Measurements from ENCODE around the gene KLHL15. TPM values are rescaled to one million over a fixed set of nuclear protein-coding genes. Genes with fewer than 3 reads are reported as not detected.
"Not testable (repeated sequence)": the region's sequence is repeated elsewhere in the genome, so short reads cannot be mapped to it uniquely, and the experiment has no call there.

Gene KLHL15
- total RNA-seq, 6 donors from 2014 or later, result 3.4 to 13.5 (median 5.7) TPM

DNA sequence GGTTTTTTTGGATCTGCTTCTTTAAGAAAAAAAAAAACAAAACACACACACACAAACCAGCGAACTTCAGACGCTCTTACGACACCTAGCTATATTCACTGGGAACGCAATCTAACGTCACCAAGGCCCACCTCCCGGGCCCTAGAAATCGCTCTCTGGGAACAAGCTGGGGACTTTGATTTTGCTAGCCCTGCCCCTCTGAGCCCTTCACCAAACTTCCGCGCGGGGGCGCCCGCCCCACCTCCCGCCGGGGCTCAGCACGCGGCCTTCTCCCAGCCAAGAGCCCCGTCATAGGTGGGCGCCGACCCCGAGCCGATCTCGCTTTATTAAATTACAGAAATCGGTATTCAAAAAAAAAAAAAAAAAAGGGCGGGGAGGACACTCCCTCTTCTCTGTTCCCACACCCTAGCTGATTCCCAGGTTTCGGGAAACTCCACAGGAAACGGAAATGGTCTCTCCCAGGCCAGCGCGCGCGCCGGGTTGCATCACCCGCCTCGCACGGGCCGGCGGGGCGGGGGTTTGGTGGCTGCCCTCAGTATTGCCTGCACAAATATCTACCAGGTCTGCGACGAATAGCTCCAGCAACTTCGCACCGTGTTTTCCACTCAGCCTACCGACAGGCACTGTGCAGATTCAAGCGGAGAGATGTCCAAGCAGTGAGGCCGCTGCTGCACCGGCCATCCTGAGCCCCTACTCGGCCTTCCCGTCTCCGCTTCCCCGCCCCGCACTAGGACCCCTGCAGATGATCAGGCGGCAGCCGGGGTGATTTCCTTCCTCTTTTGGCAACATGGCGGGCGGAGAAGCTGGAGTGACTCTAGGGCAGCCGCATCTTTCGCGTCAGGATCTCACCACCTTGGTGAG is 27.4 kb upstream of the KLHL15 start, which contains the start of gene EIF2S3:
Gene EIF2S3, plus strand, starts transcription at position 775 of the 861 bp plus-strand sequence. Its CDS starts 13 bp downstream, at position 788.
- TF ChIP-seq POLR2A (IDR thresholded peaks at IDR 0.05), result peak in 2 of 4 donors; percentile 50 to 61
- TF ChIP-seq, protein P1, sequence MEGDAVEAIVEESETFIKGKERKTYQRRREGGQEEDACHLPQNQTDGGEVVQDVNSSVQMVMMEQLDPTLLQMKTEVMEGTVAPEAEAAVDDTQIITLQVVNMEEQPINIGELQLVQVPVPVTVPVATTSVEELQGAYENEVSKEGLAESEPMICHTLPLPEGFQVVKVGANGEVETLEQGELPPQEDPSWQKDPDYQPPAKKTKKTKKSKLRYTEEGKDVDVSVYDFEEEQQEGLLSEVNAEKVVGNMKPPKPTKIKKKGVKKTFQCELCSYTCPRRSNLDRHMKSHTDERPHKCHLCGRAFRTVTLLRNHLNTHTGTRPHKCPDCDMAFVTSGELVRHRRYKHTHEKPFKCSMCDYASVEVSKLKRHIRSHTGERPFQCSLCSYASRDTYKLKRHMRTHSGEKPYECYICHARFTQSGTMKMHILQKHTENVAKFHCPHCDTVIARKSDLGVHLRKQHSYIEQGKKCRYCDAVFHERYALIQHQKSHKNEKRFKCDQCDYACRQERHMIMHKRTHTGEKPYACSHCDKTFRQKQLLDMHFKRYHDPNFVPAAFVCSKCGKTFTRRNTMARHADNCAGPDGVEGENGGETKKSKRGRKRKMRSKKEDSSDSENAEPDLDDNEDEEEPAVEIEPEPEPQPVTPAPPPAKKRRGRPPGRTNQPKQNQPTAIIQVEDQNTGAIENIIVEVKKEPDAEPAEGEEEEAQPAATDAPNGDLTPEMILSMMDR (IDR thresholded peaks at IDR 0.05), result peak; percentile 42 to 87 (median 58)
- peak in 2 of 4 donors; percentile 59 to 78 for TF ChIP-seq EP300 (IDR thresholded peaks at IDR 0.05)
- peak; percentile 76 for TF ChIP-seq POLR2AphosphoS5 (IDR thresholded peaks at IDR 0.05)
- DNase-seq (peak; percentile 90 to 96), ATAC-seq (ENCODE audit: low FRiP score in 2 of 2) (peak; percentile 98)
- Histone ChIP-seq H3K4me3 (peak within 1 kb of the TSS in 3 of 4 donors; percentile 75 to 92 (median 75)), H3K27ac (peak within 1 kb of the TSS; percentile 90 to 93 (median 91)), H3K9me3 (no peaks in the 10 kb centered on the region), H3K27me3 (no peaks in the 10 kb centered on the region), H3K36me3 (peaks cover 0 to 27% (median 9%) of the 10 kb centered on the region in 4 donors), H3K4me1 (peaks cover 0 to 7% (median 4%) of the 10 kb centered on the region in 4 donors)
- WGBS, 2 donors, result 0 to 1% methylated on average over 9 to 53 of the region's 57 CpGs

DNA sequence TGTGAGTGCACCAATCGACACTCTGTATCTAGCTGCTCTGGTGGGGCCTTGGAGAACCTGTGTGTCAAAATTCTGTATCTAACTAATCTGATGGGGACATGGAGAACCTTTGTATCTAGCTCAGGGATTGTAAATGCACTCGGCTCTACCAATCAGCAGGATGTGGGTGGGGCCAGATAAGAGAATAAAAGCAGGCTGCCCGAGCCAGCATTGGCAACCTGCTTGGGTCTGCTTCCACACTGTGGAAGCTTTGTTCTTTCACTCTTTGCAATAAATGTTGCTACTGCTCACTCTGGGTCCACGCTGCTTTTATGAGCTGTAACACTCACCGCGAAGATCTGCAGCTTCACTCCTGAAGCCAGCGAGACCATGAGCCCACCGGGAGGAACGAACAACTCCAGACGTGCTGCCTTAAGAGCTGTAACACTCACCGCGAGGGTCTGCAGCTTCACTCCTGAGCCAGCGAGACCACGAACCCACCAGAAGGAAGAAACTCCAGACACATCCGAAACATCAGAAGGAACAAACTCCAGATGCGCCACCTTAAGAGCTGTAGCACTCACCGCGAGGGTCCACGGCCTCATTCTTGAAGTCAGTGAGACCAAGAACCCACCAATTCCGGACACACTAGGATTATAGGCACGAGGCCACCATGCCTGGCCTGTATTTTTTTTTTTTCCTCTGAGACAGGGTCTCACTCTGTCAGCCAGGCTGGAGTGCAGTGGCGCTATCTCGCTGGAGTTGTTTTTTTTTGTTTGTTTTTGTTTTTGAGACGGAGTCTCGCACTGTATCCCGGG is 23.7 kb upstream of the KLHL15 start:
- H3K4me1 ChIP-seq; H3K27me3 ChIP-seq; H3K9me3 ChIP-seq; H3K4me3 ChIP-seq; H3K36me3 ChIP-seq; DNase-seq; H3K27ac ChIP-seq; ATAC-seq (ENCODE audit: low FRiP score in 2 of 2): not testable (repeated sequence)
- 79 to 83% methylated on average over 10 to 26 of the region's 26 CpGs for WGBS, 2 donors

DNA sequence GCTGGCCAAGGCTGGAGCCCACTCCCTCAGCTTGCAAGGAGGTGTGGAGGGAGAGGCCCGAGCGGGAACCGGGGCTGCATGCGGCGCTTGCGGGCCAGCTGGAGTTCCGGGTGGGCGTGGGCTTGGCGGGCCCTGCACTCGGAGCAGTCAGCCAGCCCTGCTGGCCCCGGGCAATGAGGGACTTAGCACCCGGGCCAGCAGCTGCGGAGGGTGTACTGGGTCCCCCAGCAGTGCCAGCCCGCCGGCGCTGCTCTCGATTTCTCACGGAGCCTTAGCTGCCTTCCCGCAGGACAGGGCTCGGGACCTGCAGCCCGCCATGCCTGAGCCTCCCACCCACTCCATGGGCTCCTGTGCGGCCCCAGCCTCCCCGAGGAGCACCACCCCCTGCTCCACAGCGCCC is 22.7 kb upstream of the KLHL15 start:
- H3K9me3 ChIP-seq; ATAC-seq (ENCODE audit: low FRiP score in 2 of 2); H3K4me3 ChIP-seq; H3K27me3 ChIP-seq; H3K4me1 ChIP-seq; H3K27ac ChIP-seq; H3K36me3 ChIP-seq: not testable (repeated sequence)
- WGBS, 2 donors, result 96 to 100% methylated on average over 3 to 17 of the region's 24 CpGs
- peak in 1 of 2 donors; percentile 52 for DNase-seq

DNA sequence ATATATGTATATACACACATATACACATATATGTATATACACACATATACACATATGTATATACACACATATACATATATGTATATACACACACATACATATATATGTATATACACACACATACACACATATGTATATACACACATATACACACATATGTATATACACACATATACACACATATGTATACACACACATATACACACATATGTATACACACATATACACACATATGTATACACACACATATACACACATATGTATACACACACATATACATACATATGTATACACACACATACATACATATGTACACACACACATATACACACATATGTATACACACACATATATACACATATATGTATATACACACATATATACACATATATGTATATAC is 19.1 kb upstream of the KLHL15 start:
- not testable (repeated sequence) for H3K4me3 ChIP-seq; ATAC-seq (ENCODE audit: low FRiP score in 2 of 2)

DNA sequence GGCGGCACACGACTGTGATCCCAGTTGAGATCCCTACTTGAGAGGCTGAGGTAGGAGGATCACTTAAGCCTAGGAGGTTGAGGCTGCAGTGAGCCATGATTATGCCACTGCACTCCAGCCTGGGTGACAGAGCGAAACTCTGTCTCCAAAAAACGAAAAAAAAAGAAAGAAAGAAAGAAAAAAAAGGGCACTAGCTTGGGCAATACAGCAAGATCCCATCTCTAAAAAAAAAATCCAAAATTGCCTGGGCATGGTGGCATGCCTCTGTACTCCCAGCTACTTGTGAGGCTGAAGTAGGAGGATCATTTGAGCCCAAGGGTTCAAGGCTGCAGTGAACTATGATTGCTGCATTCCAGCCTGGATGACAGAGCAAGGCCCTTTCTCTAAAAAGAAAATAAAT is 10.7 kb upstream of the KLHL15 start:
- Histone ChIP-seq H3K27me3 (no peaks in the 10 kb centered on the region), H3K27ac (no peak overlapping the region), H3K36me3 (no peaks in the 10 kb centered on the region), H3K9me3 (no peaks in the 10 kb centered on the region), H3K4me1 (no peaks in the 10 kb centered on the region), H3K4me3 (no peak overlapping the region)
- TF ChIP-seq POLR2AphosphoS5 (IDR thresholded peaks at IDR 0.05), result no peak
- TF ChIP-seq, protein P1 (IDR thresholded peaks at IDR 0.05), result no peak
- 79 to 81% methylated on average over 4 of the region's 4 CpGs for WGBS, 2 donors
- no peak for DNase-seq
- no peak for ATAC-seq (ENCODE audit: low FRiP score in 2 of 2)

More for the DNA sequence above, 19.1 kb upstream of the KLHL15 start:
- not testable (repeated sequence) for H3K9me3 ChIP-seq, H3K27ac ChIP-seq, H3K4me1 ChIP-seq, H3K36me3 ChIP-seq, H3K27me3 ChIP-seq, DNase-seq

DNA sequence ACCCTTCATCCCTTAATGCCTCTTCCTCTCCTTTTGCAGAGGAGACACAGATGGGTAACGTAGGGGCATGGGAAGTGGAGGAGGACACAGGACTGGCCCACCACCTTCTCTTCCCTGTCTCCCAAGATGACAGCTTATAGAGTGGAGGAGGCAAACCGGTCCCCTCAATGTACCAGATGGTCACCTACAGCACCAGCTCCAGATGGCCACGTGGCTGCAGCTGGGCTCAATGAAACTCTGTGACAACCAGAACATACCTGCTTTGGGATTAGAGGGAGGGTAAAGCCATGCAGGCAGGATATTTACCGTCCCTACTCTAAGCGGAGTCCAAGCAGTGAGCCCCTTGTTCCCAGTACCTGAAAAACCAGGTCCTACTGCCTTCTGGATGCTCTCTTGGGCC is 7.5 kb upstream of the KLHL15 start:
- H3K27me3 ChIP-seq, result no peaks in the 10 kb centered on the region

More for the DNA sequence above, 7.5 kb upstream of the KLHL15 start:
- Histone ChIP-seq H3K27ac (no peak overlapping the region), H3K4me1 (no peaks in the 10 kb centered on the region), H3K4me3 (no peak overlapping the region), H3K9me3 (no peaks in the 10 kb centered on the region), H3K36me3 (no peaks in the 10 kb centered on the region)
- ATAC-seq (ENCODE audit: low FRiP score in 2 of 2), result no peak
- WGBS, 2 donors, result 53 to 73% methylated on average over 2 to 5 of the region's 5 CpGs
- DNase-seq, result no peak
- TF ChIP-seq POLR2A (IDR thresholded peaks at IDR 0.05) (no peak), POLR2AphosphoS5 (IDR thresholded peaks at IDR 0.05) (no peak)
